Raji (cell line): Measurements from ENCODE around the gene MPG.
A peak's percentile ranks its signal among the peaks of the same experiment; 100 is the strongest.

Experiments used
- POLR2A ChIP-seq: IDR thresholded peaks from 2 replicates; pipeline ENCODE4 v1.6.1; 2011; ENCODE audit warnings: low read depth, low read length, control low read depth; ENCODE audit not compliant: insufficient read depth

MPG gene

DNA sequence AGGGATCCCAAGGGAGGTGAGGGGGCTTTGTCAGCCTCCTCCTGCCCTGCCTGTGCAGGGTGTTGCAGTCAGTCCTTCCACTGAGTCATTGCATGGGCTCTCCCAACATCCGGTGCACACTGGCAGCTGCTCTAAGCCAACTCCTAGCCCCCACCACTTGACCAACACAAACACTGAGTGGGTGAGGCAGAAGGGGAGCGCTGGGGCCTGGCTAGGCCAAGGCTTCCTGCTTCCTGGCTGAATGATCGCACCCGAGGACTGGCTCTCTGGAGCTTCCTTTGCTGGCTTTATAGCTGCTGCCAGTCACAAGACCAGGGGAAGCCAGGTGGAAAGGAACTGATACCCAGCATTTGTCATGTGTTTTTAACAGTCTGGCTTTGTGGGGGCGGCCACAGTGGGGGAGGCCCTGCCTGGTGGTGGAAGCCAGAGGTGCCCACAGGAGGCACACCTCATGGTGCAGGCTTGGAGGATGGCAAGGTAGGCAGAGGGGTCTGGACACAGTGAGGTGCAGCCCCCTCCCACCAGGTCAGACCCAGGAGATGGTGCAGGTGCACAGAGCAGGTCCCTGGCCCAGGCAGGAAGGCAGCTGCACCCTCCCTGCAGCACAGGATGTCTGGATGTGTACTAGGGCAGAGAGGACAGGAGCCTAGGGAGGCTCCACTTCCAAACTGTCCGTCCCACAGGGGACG lies 6.8 kb downstream of the MPG start:
- TF ChIP-seq POLR2A = no peak

DNA sequence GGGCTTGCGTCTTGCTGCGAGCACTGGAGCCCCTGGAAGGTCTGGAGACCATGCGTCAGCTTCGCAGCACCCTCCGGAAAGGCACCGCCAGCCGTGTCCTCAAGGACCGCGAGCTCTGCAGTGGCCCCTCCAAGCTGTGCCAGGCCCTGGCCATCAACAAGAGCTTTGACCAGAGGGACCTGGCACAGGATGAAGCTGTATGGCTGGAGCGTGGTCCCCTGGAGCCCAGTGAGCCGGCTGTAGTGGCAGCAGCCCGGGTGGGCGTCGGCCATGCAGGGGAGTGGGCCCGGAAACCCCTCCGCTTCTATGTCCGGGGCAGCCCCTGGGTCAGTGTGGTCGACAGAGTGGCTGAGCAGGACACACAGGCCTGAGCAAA lies 7.4 kb downstream of the MPG start:
- TF ChIP-seq POLR2A = no peak

DNA sequence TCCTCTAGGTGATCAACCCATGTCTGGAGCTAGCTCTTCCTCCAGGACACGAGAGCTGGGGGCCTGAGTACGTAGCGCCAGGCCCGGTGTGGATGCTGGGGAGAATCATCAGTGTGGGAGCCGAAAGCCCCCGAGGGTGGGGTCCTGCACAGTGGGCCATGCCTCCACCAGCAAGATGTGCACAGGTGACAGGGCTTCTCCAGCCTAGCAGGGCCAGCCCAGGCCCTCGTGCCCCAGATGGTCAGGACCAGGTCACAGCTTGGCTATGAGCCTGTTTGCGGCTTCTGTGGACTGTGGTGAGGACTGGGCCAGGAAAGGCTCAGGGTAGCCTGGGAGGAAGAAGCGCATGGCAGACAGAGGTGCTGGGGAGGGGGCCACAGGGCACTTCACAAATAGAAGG lies 7.8 kb downstream of the MPG start:
- no peak for TF ChIP-seq POLR2A

DNA sequence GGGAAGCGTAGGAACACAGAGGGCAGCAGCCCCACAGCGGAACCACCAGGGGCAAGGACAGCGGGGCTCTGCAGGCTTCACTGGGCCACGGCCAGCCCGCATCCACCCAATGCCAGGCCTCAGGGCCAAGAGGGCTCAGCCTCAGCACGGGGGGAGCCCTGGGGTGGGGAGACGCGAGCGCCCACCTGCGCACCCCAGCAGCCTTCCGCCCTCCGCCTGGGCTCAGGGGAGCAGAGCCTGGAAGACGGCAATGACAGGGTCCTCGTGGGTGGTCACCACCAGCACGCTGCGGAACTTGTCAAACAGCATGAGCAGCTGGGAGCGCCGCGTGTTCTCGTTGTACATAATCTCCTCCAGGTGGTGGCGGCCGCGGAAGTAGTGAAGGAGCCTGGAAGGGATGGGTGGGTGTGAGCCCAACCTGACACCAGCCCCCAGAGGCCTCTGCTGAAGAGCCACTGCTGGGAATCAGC lies 8.5 kb downstream of the MPG start:
- no peak for TF ChIP-seq POLR2A

DNA sequence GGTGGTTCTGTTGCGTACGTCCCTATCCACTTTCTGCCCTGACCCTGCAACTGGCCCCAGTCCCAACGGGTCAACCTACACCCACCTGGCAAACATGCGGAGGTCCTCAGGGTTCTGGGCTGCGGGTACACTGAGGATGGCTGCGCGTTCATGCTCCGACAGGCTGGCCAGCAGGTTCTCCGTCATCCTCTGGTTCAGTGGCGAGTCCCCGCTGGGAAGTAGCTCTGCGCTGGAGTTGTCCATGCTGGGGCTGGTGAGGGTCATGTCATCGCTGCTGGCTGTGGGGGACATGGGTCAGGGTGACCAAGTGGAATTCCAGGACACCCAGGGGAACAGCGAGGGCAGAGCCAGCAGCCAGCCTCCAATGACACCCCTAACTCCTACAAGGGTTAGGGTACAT lies 10.6 kb downstream of the MPG start:
- no peak for TF ChIP-seq POLR2A

DNA sequence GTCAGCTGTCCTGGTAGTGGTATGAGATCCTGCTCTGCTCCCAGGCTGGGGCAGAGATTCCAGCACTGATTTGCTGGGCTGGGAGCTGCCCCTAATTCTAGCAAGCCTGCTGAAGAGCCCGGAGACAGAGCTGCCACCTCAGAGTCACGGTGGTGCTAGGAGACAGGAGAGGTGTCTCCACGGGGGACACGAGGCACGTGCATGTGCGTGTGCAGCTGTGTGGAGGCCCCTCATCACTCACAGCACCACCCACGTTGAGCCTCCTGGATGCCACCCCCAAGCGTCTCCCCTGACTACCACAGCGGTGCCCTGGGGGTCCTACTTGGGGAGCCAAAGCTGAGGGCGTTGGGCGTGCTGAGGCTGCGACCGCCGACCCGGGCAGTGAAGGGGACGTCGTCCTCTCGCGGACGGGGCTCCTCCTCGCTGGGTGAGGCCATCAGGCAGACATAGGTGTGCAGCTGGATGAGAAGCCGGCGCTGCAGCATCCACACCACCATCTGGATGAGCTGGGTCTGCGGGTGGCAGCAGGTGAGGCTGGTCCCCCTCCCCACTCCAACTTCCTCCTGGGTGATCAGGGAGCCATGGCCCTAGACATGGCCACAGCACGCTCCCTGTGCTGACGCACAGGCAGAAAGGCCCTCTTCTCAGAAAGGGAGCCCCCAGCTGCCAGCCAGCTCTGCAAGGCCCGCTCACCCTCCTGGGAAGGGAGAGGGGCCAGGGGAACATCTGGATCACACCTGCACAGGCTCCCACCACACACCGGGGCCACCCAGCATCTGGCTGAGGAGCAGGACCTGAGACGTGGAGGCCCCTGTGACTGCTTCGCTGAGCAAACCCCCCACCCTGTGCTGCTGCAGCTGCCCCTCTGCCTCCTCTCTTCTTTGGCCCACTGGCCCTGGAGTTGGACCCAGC lies 11.6 kb downstream of the MPG start:
- no peak for TF ChIP-seq POLR2A

DNA sequence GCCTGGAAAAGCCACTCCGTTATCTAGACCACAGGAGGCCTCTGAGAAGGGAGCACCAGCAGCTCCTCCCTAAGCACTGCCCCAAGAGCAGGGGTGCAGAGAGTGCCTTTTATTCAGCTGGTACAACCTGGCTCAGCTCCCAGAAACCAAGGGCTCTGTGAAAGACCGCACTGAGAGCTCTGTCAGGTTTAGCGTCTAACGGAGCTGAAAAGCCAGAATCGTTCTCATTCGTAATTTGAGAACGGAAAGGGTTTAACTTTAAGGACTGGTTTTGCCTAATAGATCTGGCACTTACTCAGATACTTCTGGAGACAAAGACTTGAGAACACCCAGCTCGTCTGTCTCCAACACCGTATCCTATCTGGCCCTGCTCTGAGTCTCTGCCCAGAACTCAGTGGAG lies 13.5 kb downstream of the MPG start:
- no peak for TF ChIP-seq POLR2A

DNA sequence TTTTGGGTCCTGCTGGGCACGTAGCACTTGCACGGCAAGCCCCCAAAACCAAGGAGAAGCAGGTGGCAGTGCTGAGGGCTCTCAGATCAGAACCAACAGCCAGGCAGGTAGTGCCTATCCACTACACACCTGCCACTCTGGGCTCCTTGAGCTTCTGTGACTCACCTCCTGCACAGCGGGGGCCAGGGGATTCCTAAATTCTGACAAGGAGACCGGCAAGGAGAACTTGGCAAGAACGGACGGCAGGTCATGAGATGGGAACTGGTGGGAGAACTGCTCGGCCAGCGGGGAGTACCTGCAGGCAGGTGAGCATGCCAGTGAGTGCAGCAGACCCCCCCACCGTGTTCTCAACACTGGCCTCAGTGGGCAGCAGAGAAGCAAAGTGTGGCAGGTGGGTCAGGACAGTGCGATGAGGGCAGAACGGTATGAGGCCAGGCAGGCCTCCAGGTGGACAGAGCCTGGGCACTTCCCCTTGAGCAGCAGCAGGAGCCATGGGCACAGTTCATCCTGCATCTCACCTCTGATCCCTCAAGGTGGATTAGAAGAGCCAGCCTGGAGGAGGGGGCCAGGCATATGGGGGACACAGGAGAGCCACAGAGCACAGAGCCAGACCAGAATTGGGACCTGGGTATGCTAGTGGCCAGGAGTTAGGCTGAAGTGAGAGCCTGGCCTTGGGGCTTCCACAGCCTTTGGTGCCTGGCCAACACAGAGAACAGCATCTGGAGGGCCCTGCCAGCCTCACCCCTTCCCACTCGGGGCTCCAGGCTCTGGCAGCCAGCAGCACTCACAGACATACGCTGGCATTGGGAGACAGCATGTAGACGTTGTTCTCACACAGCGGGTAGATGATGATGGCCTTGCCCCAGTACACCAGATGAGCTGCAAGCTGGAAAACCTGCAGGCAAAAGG lies 14.7 kb downstream of the MPG start:
- no peak for TF ChIP-seq POLR2A

DNA sequence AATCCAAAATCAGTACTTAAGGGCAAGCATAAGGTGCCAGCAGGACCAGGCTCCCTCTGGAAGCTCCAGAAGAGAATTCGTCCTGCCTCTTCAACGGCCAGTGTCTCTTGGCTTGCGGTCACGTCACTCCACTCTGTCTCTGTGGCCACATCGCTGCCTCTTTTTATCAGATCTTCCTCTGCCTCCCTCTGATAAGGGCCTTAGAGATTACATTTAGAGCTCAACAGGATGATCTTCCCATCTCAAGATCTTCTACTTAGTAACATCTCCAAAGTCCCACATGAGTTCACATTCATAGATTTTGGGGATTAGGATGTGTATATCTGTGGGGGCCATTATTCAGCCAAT lies 16.9 kb downstream of the MPG start:
- no peak for TF ChIP-seq POLR2A

DNA sequence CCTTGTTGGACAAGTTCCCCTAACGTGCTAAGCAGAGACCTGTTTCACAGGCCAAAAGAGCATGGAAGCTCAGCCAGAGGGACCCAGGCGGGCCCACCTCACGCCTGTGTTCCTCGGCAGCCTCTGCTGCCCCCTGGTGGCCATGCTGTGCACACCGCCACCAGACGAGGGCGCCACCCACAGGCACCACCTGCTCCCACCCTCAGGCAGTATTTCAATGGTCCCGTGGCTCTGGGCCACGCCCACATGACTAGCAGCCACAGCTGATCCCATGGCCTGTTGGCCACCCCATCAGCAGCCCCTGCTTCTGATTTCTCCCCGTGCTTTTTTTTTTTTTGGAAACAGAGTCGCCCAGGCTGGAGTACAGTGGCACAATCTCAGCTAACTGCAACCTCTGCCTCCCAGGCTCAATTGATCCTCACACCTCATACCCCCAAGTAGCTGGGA lies 18.9 kb downstream of the MPG start:
- peak; percentile 33; the same call in 1 of the 2 replicates for TF ChIP-seq POLR2A

DNA sequence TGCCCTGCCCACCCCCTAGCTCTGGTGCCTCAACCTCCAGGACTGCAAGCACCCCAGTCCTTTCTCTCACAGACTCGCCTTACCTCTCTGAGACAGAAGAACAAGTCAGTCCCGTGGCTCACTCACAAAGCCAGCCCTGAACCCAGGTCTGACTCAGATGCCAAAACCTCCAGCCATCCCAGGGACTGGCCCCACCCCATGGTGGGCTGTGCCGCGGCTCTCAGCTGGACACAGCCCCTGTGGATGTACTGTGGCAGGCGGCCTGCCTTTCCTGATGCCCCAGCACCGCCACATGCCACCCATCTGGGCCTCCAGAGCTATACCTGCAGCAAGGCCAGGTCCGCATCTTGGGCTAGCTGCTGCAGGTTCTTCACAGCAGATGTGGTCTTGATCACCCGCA lies 19.8 kb downstream of the MPG start:
- no peak for TF ChIP-seq POLR2A

DNA sequence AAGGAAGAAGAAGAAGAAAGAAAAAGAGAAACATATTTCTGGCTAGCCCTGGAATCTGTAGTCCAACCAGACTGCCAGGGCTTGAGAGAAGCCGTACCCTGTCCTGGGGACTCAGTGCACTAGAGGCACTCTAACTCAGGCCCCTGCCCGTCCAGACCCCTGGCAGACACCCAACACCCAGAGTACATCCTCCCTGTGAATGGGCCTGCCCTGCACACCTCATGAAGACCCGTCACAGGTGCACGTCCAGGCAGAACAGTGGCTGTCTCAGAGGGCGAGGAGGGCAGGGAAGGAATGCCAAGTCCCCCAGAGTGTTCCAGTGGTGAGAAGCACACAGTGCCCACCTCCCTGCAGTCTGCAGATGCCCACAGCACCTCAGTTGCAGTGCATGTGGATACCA lies 23.0 kb downstream of the MPG start:
- no peak for TF ChIP-seq POLR2A

DNA sequence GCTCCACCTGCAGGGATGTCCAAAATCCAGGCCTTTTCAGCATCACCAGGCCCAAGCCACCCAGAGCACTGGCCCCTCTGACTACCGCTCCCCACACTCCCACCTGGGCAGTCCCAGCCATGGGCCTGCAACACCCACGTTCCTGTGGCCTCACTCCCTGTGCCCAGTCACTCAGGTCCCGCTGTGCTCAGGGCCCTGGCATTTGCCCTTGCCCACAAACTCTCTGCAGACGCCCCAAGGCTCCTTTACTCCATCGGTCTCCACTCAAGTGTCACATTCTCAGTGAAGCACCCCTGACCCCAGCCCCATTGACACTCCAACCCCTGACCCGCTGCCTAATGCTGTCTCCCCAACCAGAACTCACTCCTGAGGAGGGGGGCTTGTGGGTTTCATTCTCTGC lies 23.6 kb downstream of the MPG start:
- TF ChIP-seq POLR2A = no peak

DNA sequence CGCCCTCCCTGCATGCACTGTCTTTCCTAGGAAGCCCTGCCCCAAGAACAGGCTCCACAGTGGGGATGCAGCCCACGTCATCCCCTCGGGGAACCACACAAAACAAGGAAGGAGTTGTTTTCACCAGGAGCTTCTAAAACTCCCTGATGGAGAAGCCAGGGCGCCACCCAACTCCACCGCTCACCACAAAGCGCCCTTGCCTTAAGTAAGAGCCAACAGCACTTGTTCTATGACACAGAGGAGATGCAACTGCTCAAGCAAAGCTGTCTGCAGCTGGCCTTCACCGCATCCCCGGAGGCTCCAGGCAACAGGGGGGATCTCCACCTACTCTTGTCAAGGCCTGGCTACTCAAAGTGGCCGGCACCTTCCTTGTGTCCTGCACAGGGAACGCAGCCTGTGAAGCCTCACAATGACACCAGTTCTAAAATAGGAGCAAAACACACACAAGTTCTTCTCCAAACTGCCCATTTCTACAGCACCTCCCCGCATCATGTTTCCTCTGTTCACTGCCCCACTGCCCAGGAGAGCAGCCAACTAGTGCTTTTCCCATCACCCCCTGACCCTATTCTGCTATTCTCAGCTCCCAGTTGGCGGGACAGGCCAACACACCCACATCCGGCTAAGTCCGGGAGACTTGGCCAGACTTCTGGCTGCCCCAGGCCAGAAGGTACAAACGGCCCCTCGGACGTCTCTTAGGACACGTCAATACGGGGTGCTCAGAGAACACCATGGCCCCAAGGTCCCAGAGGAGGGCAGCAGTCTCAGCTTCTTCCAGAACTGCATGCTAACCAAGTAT lies 24.2 kb downstream of the MPG start:
- TF ChIP-seq POLR2A = no peak
